ENCODE measurements around the gene WIPI1.

The WIPI1 gene

DNA sequence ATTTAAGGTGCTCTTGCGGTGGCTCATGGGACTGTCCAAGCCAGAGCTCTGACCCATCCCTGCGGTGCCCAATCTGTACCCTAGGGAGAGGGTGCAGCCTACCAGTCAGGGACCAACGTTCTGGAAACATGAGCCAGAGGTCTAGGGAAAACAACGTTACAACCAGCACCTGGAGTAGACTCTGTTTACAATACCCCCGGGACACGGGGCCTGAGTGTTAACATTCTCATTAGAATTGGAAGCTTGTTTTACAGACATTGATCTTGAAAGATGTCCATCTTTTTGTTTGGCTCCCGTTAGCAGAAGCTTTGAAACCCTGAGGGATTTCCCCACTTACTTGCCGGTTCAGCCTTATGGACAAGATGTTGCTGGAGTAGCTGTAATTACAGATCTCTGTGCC lies 6.9 kb downstream of the WIPI1 start:
- no peak overlapping the region for H3K4me3 ChIP-seq (replicated peaks; ENCODE audit: low read depth, low read length)
- DNase-seq (ENCODE audit: extremely low read depth, low read depth): no peak
- TF ChIP-seq, protein P1, sequence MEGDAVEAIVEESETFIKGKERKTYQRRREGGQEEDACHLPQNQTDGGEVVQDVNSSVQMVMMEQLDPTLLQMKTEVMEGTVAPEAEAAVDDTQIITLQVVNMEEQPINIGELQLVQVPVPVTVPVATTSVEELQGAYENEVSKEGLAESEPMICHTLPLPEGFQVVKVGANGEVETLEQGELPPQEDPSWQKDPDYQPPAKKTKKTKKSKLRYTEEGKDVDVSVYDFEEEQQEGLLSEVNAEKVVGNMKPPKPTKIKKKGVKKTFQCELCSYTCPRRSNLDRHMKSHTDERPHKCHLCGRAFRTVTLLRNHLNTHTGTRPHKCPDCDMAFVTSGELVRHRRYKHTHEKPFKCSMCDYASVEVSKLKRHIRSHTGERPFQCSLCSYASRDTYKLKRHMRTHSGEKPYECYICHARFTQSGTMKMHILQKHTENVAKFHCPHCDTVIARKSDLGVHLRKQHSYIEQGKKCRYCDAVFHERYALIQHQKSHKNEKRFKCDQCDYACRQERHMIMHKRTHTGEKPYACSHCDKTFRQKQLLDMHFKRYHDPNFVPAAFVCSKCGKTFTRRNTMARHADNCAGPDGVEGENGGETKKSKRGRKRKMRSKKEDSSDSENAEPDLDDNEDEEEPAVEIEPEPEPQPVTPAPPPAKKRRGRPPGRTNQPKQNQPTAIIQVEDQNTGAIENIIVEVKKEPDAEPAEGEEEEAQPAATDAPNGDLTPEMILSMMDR (IDR thresholded peaks at IDR 0.05; ENCODE audit: low read depth, low read length, missing control alignments): no peak

DNA sequence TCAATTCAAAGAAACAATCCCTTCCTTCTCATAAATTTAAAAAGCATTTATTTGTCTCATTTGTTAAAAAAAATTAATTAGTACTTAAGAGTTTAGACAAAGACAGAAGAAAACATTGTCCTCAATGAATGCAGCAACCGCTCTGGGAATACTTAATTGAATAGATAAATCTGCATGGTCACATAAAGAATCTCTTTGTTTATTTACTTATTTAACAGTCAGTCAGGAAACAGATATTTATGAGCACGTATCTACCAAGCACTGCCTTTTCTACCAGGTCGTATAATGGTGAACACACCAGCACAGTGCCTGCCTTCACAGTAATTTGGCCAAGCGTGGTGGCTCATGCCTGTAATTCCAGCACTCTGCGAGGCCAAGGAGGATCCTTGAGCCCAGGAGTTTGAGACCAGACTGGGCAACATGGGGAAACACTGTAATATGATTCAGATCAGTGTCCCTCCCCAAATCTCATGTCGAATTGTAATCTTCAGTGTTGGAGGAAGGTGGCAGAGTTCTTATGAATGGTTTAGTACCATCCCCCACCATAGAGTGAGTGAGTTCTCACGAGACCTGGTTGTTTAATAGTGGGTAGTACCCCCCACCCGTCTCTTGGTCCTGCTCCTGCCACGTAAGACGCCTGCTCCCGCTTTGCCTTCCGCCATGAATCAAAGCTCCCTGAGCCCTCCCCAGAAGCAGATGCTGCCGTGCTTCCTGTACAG lies 8.1 kb downstream of the WIPI1 start:
- TF ChIP-seq, protein P1 (IDR thresholded peaks at IDR 0.05; ENCODE audit: low read depth, low read length, missing control alignments): no peak
- H3K4me3 ChIP-seq (replicated peaks; ENCODE audit: low read depth, low read length): no peak overlapping the region
- no peak for DNase-seq (ENCODE audit: extremely low read depth, low read depth)

DNA sequence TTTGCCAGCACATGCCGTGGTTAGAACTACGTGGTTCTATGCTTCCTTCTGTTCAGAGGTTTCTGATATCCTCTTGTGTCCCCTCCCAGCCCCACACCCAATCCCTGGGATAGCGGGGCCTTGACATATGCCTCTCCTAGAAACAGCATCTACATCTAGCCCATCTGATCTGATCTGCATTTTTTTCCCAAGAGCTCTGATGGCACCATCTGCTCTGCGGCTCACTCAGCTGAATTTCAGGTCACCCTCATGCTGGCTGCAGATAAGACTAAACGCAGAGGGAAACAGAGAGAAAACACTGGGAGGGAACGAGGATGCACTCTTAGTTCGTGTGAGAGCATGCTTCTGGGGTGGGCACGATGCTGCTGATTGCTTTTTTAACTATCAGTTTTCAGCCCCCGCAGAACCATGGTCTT lies 10.7 kb downstream of the WIPI1 start:
- no peak overlapping the region for H3K4me3 ChIP-seq (replicated peaks; ENCODE audit: low read depth, low read length)
- DNase-seq (ENCODE audit: extremely low read depth, low read depth): no peak
- TF ChIP-seq, protein P1 (IDR thresholded peaks at IDR 0.05; ENCODE audit: low read depth, low read length, missing control alignments): no peak

DNA sequence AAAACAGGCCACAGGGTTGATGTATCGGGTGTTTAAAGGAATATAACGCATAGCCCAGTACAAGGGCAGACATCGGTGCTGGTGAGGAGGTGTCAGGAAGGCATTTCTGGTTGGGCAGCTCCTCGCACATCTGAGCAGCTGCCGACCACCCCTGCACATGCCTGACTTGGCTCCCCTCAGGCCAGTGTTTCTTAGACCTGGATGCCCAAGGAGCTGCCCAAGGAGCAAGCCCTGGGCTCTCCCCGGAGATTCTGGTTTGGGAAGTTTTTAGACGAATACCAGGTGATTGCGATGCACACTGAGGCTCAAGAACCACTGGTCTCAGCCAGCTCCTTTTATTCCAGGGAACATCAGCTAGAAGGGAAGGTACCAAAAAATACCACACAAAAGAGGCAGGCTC lies 11.6 kb downstream of the WIPI1 start:
- no peak for DNase-seq (ENCODE audit: extremely low read depth, low read depth)
- TF ChIP-seq, protein P1 (IDR thresholded peaks at IDR 0.05; ENCODE audit: low read depth, low read length, missing control alignments): no peak
- H3K4me3 ChIP-seq (replicated peaks; ENCODE audit: low read depth, low read length): no peak overlapping the region

DNA sequence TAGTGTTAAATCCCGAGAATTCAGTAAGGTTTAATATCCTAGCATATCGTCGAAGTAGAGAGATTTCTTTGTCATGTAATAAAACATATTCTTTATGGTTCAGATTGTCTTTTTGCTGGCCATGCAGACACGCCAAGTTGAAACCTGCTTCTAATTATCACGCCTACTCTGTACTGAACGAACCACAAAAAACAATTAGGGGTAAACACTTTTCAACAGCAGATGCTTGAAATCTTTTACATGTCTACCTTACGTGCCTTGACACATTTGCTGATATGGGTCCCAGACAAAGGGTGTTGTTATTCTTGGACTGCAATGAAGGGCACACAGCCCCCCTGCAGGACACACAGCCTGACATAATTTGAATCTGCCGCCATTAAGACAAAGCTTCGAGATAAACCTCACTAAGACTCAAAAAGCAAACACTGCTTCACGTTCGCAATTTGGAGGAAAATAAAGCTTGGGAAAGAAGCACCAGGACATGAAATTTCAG lies 13.3 kb downstream of the WIPI1 start:
- TF ChIP-seq, protein P1 (IDR thresholded peaks at IDR 0.05; ENCODE audit: low read depth, low read length, missing control alignments): no peak

DNA sequence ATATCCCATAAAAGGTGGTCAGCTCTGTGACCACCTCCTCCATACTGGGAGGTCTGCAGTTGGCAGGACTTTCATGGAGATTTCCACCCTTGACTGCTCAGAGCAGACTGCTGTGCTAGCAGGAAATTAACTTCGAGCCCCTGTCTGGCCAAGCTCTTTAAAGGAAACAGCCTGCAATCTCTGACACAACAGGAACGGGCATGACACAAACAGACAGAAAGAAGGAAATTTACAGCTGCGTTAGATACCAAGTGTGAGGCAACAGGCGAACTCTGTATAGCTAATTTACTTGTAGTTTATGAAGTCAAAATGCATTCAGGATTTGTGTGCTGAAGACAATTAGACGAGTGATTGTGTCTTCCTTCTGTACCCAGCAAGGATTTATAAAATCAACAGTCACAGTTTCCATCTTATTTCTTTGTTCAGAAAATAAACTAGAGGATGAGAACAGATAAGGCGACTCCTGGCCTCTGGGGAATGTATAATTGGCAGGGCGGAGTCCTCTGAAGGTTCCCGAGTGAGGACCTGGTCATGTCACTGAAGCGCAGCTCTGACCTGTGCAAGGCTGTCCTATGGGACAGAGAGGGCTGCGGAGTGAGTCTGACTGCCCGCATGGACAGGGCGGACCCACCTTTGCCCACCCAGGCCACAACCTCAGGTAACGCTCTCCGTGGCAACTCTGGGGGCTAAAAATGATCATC lies 16.1 kb downstream of the WIPI1 start:
- TF ChIP-seq, protein P1 (IDR thresholded peaks at IDR 0.05; ENCODE audit: low read depth, low read length, missing control alignments): no peak
- no peak for DNase-seq (ENCODE audit: extremely low read depth, low read depth)
- H3K4me3 ChIP-seq (replicated peaks; ENCODE audit: low read depth, low read length): no peak overlapping the region

More for the DNA sequence above, 13.3 kb downstream of the WIPI1 start:
- no peak for DNase-seq (ENCODE audit: extremely low read depth, low read depth)
- no peak overlapping the region for H3K4me3 ChIP-seq (replicated peaks; ENCODE audit: low read depth, low read length)

Measured in HFF-Myc (cell line).